Measurements from ENCODE around the gene DOCK10. TPM values are rescaled to one million over a fixed set of nuclear protein-coding genes. Genes with fewer than 3 reads are reported as not detected.

The DOCK10 gene
- total and polyA plus RNA-seq, 10 of the 15 experiments (the other 5 are each of a cell fraction or from before 2014, with no cell fraction given): 16.9 to 120 (median 85.5) TPM

- FAIRE-seq: no peak
- POLR2A ChIA-PET: no interaction called here
- Histone ChIP-seq H3K27me3 (replicated peaks in 1 of 2; ENCODE audit: control insufficient read depth in 2 of 2, insufficient read depth in 2 of 2, low read length in 1 of 2) (no peaks in the 10 kb centered on the region), H3K4me1 (ENCODE audit: control insufficient read depth, insufficient read depth, low read length) (no peaks in the 10 kb centered on the region), H3K4me3 (no peak overlapping the region), H3K27ac (ENCODE audit: control insufficient read depth, insufficient read depth) (no peak overlapping the region), H3K79me2 (ENCODE audit: control insufficient read depth, insufficient read depth, low read length) (no peaks in the 10 kb centered on the region), H2AFZ (ENCODE audit: control insufficient read depth, low read depth, low read length) (no peak overlapping the region), H3K9me3 (replicated peaks; ENCODE audit: control insufficient read depth, insufficient read depth, low read length) (no peaks in the 10 kb centered on the region), H3K4me2 (ENCODE audit: control insufficient read depth, insufficient read depth) (no peak overlapping the region), H3K9ac (ENCODE audit: control insufficient read depth, insufficient read depth, low read length) (no peak overlapping the region), H3K36me3 (ENCODE audit: control insufficient read depth in 2 of 2, insufficient read depth in 2 of 2, low read length in 1 of 2) (no peaks in the 10 kb centered on the region), H4K20me1 (ENCODE audit: control insufficient read depth, insufficient read depth) (no peaks in the 10 kb centered on the region)
- RAD21 ChIA-PET (ENCODE audit: unreplicated experiment): no interaction called here
- SMC1A ChIA-PET (ENCODE audit: uncharacterized antibody, unreplicated experiment): no interaction called here
- WGBS (ENCODE audit: insufficient coverage, insufficient replicate concordance, low lambda C conversion rate, missing lambda C conversion rate): 75% methylated on average over 1 of the region's 1 CpG
- CTCF ChIA-PET: no interaction called here
- no peak for TF ChIP-seq ZBTB33 (IDR thresholded peaks at IDR 0.05)
- ATAC-seq: no peak
- intact Hi-C loops (cut with micrococcal nuclease; ENCODE audit: unreplicated experiment): no loop called here
- BruUV-seq (replicated peaks): no TSS peak
- in situ Hi-C loops (cut with MboI): no loop called here
- no peak for DNase-seq (ENCODE audit: low read depth, low spot score)
Measured at GRCh38 chr2:224749136-224749535, 293.1 kb downstream of the DOCK10 start.

- Histone ChIP-seq H3K27ac (ENCODE audit: control insufficient read depth, insufficient read depth) (no peak overlapping the region), H3K27me3 (replicated peaks in 1 of 2; ENCODE audit: control insufficient read depth in 2 of 2, insufficient read depth in 2 of 2, low read length in 1 of 2) (no peaks in the 10 kb centered on the region), H3K36me3 (ENCODE audit: control insufficient read depth in 2 of 2, insufficient read depth in 2 of 2, low read length in 1 of 2) (no peaks in the 10 kb centered on the region), H3K9ac (ENCODE audit: control insufficient read depth, insufficient read depth, low read length) (no peak overlapping the region), H3K79me2 (ENCODE audit: control insufficient read depth, insufficient read depth, low read length) (no peaks in the 10 kb centered on the region), H3K4me2 (ENCODE audit: control insufficient read depth, insufficient read depth) (no peak overlapping the region), H4K20me1 (ENCODE audit: control insufficient read depth, insufficient read depth) (no peaks in the 10 kb centered on the region), H2AFZ (ENCODE audit: control insufficient read depth, low read depth, low read length) (no peak overlapping the region), H3K4me3 (no peak overlapping the region), H3K4me1 (ENCODE audit: control insufficient read depth, insufficient read depth, low read length) (no peaks in the 10 kb centered on the region), H3K9me3 (replicated peaks; ENCODE audit: control insufficient read depth, insufficient read depth, low read length) (no peaks in the 10 kb centered on the region; the same call in 2 of the 3 replicates)
- ChIA-PET POLR2A (no interaction called here), RAD21 (ENCODE audit: unreplicated experiment) (no interaction called here), SMC1A (ENCODE audit: uncharacterized antibody, unreplicated experiment) (interaction anchor here (0.8 to 1.4 kb wide), 2 partner anchors 14 to 45 kb away, joined by 3 read pairs; no protein-coding TSS in a partner anchor), CTCF (interaction anchor here (0.6 kb wide), 1 partner anchor 741 kb away, joined by 3 read pairs; no protein-coding TSS in a partner anchor)
- WGBS (ENCODE audit: insufficient coverage, insufficient replicate concordance, low lambda C conversion rate, missing lambda C conversion rate): 57% methylated on average over 4 of the region's 4 CpGs
- ATAC-seq: no peak
- in situ Hi-C loops (cut with MboI): no loop called here
- DNase-seq (ENCODE audit: low read depth, low spot score): no peak
- TF ChIP-seq GATAD2B (conservative IDR thresholded peaks at IDR 0.05; ENCODE audit: low read depth) (no peak), PAX8 (IDR thresholded peaks at IDR 0.05) (no peak), FOS (IDR thresholded peaks at IDR 0.05; ENCODE audit: borderline replicate concordance, extremely low read depth, insufficient read length) (no peak), EZH2 (IDR thresholded peaks at IDR 0.05; ENCODE audit: borderline replicate concordance, control insufficient read depth, low read depth, low read length) (no peak), BCL11A (IDR thresholded peaks at IDR 0.05; ENCODE audit: low read depth, low read length) (no peak), SIX5 (IDR thresholded peaks at IDR 0.05; ENCODE audit: low read depth, low read length, severe bottlenecking) (no peak)
- no peak for FAIRE-seq
- intact Hi-C loops (cut with micrococcal nuclease; ENCODE audit: unreplicated experiment): no loop called here
- no TSS peak for BruUV-seq (replicated peaks)
Measured at GRCh38 chr2:224747765-224748164, 294.5 kb downstream of the DOCK10 start.
